Hepatocyte (in vitro differentiated cells): ENCODE measurements around the gene GRIA1. TPM values are rescaled to one million over a fixed set of nuclear protein-coding genes. Genes with fewer than 3 reads are reported as not detected.

Experiments
- DNase-seq: peaks from one replicate; pipeline ENCODE4 v3.0.0-alpha.2; 2016; ENCODE audit warnings: low spot score
- H2AFZ ChIP-seq: fragments of 200-600 bp; sonication (generic); 2 replicates; pipeline ENCODE4 v1.6.0; 2016; ENCODE audit warnings: antibody characterized with exemption, mild to moderate bottlenecking
- H3K27ac ChIP-seq: fragments of 200-600 bp; sonication (generic); 2 replicates; pipeline ENCODE4 v1.5.1; 2016; ENCODE audit warnings: mild to moderate bottlenecking
- H3K27me3 ChIP-seq: fragments of 200-600 bp; sonication (generic); 2 replicates; pipeline ENCODE4 v1.6.1; 2016
- H3K36me3 ChIP-seq: fragments of 200-600 bp; sonication (generic); replicated peaks from 2 replicates; pipeline ENCODE4 v1.5.1; 2016; ENCODE audit warnings: low read depth; ENCODE audit not compliant: insufficient read depth
- H3K4me1 ChIP-seq: fragments of 200-600 bp; sonication (generic); 2 replicates; pipeline ENCODE4 v1.5.1; 2016; ENCODE audit warnings: mild to moderate bottlenecking, moderate library complexity; ENCODE audit not compliant: insufficient read depth
- H3K4me2 ChIP-seq: fragments of 200-600 bp; sonication (generic); 2 replicates; pipeline ENCODE4 v1.6.0; 2016
- H3K4me3 ChIP-seq: fragments of 200-600 bp; sonication (generic); 2 replicates; pipeline ENCODE4 v1.5.1; 2016; ENCODE audit warnings: mild to moderate bottlenecking
- H3K79me2 ChIP-seq: fragments of 200-600 bp; sonication (generic); 2 replicates; pipeline ENCODE4 v1.6.0; 2017; ENCODE audit warnings: mild to moderate bottlenecking
- H3K9me2 ChIP-seq: fragments of 200-600 bp; sonication (generic); replicated peaks from 2 replicates; pipeline ENCODE4 v1.6.0; 2017; ENCODE audit warnings: mild to moderate bottlenecking; ENCODE audit not compliant: insufficient read depth
- H3K9me3 ChIP-seq: fragments of 200-600 bp; sonication (generic); 2 replicates; pipeline ENCODE4 v1.5.1; 2016; ENCODE audit warnings: low read depth, mild to moderate bottlenecking
- H4K20me1 ChIP-seq: fragments of 200-600 bp; sonication (generic); 2 replicates; pipeline ENCODE4 v1.6.0; 2016; ENCODE audit warnings: mild to moderate bottlenecking; ENCODE audit not compliant: insufficient read depth, poor library complexity, severe bottlenecking
- EZH2 ChIP-seq: fragments of 200-600 bp; sonication (generic); IDR thresholded peaks from 2 replicates; pipeline ENCODE4 v1.6.1; 2016; ENCODE audit warnings: antibody characterized with exemption, mild to moderate bottlenecking, borderline replicate concordance
- EZH2phosphoT487 ChIP-seq: fragments of 200-600 bp; sonication (generic); IDR thresholded peaks from one replicate; pipeline ENCODE4 v1.6.1; 2018; ENCODE audit warnings: antibody characterized with exemption, mild to moderate bottlenecking, low read depth, moderate library complexity; ENCODE audit not compliant: unreplicated experiment, severe bottlenecking
- WGBS: methylation state at CpG from one replicate; pipeline ENCODE4 v1.1.6; 2016; ENCODE audit warnings: low lambda C conversion rate; ENCODE audit errors: missing lambda C conversion rate; 5-methylcytosine and 5-hydroxymethylcytosine counted together
- polyA plus RNA-seq: library from polyadenylated mRNA; unstranded; fragments of >200 nt; fragmentation: Nextera tagmentation; extraction: Ambion mirVana; gene quantifications from 2 replicates; pipeline ENCODE4 v1.2.1, GENCODE V29; 2016
- total RNA-seq: library from RNA; depleted of rRNA; stranded (reverse); fragments of >200 nt; gene quantifications from 2 replicates; pipeline ENCODE4 v1.2.3, GENCODE V29; 2014
- TF ChIP-seq, protein P1 (sequence below): fragments of 200-600 bp; sonication (generic); IDR thresholded peaks from 2 replicates; pipeline ENCODE4 v1.5.1; 2016; ENCODE audit warnings: antibody characterized with exemption, mild to moderate bottlenecking; ENCODE audit not compliant: poor library complexity

The GRIA1 gene
- total and polyA plus RNA-seq, 2 experiments from 2014 or later = 0.29 to 0.50 TPM

DNA sequence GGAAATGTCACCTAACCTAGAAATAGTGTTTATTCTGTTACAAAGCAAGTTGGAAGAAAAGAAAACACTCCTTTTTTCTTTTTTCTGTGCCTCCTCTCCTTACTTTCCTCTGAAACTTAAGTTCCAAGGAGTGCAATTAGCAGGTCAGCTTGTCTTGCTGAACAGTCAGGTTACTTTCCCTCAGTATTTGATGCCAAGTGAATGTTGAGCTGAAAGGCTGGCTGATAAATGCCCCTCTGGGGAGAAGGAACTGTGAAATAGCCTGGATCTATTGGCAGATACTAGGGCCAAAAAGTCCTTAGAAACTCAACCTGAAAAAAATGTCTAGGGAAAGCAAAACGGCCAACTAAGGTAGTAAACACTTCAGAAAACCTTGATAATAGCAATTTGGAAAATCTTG lies 43.6 kb downstream of the GRIA1 start:
- DNase-seq = no peak
- Histone ChIP-seq H3K9me3 (no peaks in the 10 kb centered on the region), H3K27me3 (no peaks in the 10 kb centered on the region), H3K36me3 (no peaks in the 10 kb centered on the region), H3K4me1 (no peaks in the 10 kb centered on the region), H3K4me3 (no peak overlapping the region), H2AFZ (no peak overlapping the region), H3K4me2 (no peak overlapping the region), H3K79me2 (no peaks in the 10 kb centered on the region), H3K27ac (no peak overlapping the region), H4K20me1 (no peaks in the 10 kb centered on the region), H3K9me2 (no peaks in the 10 kb centered on the region)
- 66% methylated on average over 1 of the region's 1 CpG for WGBS
- TF ChIP-seq EZH2 (no peak), EZH2phosphoT487 (no peak)
- TF ChIP-seq, protein P1, sequence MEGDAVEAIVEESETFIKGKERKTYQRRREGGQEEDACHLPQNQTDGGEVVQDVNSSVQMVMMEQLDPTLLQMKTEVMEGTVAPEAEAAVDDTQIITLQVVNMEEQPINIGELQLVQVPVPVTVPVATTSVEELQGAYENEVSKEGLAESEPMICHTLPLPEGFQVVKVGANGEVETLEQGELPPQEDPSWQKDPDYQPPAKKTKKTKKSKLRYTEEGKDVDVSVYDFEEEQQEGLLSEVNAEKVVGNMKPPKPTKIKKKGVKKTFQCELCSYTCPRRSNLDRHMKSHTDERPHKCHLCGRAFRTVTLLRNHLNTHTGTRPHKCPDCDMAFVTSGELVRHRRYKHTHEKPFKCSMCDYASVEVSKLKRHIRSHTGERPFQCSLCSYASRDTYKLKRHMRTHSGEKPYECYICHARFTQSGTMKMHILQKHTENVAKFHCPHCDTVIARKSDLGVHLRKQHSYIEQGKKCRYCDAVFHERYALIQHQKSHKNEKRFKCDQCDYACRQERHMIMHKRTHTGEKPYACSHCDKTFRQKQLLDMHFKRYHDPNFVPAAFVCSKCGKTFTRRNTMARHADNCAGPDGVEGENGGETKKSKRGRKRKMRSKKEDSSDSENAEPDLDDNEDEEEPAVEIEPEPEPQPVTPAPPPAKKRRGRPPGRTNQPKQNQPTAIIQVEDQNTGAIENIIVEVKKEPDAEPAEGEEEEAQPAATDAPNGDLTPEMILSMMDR = no peak

DNA sequence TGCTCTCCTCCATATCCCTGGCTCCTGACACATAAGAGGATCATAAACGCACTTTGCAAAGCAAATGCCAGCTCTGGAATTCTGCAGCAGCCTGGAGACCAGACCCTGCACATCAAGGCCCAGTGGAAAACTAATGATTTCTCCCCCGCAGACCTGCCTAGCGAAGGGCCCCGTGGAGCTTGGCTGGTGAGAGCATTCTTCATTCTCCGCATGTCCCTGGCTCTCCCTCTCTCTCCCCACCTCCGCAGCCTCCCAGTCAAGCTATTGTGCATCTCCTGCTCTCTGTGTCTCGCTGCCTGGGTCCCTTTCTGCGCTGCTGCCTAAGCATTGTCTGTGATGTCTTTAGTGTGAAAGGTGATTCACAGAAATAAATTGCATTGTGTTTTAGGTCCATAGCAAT lies 46.7 kb downstream of the GRIA1 start:
- no peak overlapping the region for H3K27ac ChIP-seq
- H3K9me2 ChIP-seq = no peaks in the 10 kb centered on the region
- no peak overlapping the region for H3K4me3 ChIP-seq
- no peaks in the 10 kb centered on the region for H3K4me1 ChIP-seq
- no peak overlapping the region for H2AFZ ChIP-seq
- no peaks in the 10 kb centered on the region for H3K36me3 ChIP-seq
- H3K9me3 ChIP-seq = no peaks in the 10 kb centered on the region
- no peak for DNase-seq
- no peak overlapping the region for H3K4me2 ChIP-seq
- H3K79me2 ChIP-seq = no peaks in the 10 kb centered on the region
- H4K20me1 ChIP-seq = no peaks in the 10 kb centered on the region
- WGBS = 73% methylated on average over 8 of the region's 8 CpGs
- H3K27me3 ChIP-seq = no peaks in the 10 kb centered on the region
- TF ChIP-seq, protein P1 = no peak

DNA sequence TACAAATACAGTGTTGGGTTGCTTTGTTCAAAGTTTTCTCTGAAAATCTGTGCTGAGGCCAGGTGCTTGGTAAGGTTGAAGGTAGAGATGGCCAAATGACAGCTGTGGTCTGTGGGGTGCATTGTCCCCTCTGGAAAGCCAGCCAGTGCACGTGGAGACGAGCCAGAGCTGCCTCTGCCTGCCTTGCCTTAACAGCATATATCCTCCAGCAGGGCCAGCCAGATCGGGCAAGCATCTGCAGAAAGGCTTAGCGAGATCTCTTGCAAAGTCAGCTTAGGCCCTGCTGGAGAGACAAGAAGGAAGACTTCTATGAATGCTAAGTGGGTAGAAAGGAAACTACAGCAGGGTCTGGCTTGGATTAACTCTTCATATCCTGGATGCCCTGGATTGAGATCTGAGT lies 49.5 kb downstream of the GRIA1 start:
- WGBS = 46% methylated on average over 4 of the region's 4 CpGs
- no peaks in the 10 kb centered on the region for H3K9me3 ChIP-seq
- no peak for DNase-seq
- no peak for TF ChIP-seq EZH2
- TF ChIP-seq, protein P1 = no peak
- no peaks in the 10 kb centered on the region for H3K9me2 ChIP-seq
- no peaks in the 10 kb centered on the region for H4K20me1 ChIP-seq
- no peak overlapping the region for H3K4me3 ChIP-seq
- H3K27ac ChIP-seq = no peak overlapping the region
- no peak overlapping the region for H2AFZ ChIP-seq
- no peaks in the 10 kb centered on the region for H3K36me3 ChIP-seq
- no peaks in the 10 kb centered on the region for H3K79me2 ChIP-seq
- no peaks in the 10 kb centered on the region for H3K27me3 ChIP-seq
- no peaks in the 10 kb centered on the region for H3K4me1 ChIP-seq
- H3K4me2 ChIP-seq = no peak overlapping the region

DNA sequence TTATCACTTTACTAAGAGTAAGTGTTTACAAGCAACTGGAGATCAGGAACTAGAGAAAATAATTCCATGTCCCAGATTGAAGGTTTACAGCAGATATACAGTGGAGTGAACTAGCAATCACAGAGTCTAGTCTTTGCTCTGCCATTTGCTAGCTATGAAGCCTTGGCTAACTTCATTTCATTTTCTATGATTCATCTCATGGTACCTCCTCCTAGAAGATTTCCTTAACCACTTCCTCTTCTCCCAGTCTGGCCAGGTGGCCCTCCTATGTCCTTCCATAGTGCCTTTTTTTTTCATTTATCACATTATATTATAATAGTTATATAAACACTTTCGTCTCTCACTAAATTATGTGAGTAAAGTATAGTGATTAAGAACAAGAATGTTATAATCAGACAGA lies 52.1 kb downstream of the GRIA1 start:
- DNase-seq = no peak

More for the DNA sequence above, 52.1 kb downstream of the GRIA1 start:
- H3K4me3 ChIP-seq = no peak overlapping the region
- no peaks in the 10 kb centered on the region for H3K9me2 ChIP-seq
- H3K36me3 ChIP-seq = no peaks in the 10 kb centered on the region
- no peaks in the 10 kb centered on the region for H3K79me2 ChIP-seq
- no peak overlapping the region for H2AFZ ChIP-seq
- H3K27ac ChIP-seq = no peak overlapping the region
- no peaks in the 10 kb centered on the region for H3K9me3 ChIP-seq
- H3K27me3 ChIP-seq = no peaks in the 10 kb centered on the region
- H3K4me1 ChIP-seq = no peaks in the 10 kb centered on the region
- no peaks in the 10 kb centered on the region for H4K20me1 ChIP-seq
- H3K4me2 ChIP-seq = no peak overlapping the region
- no peak for TF ChIP-seq EZH2phosphoT487
- no peak for TF ChIP-seq EZH2
- TF ChIP-seq, protein P1 = no peak
- 82% methylated on average over 1 of the region's 1 CpG for WGBS
